ENCODE data around the gene HDAC9. TPM values are rescaled to one million over a fixed set of nuclear protein-coding genes. Genes with fewer than 3 reads are reported as not detected.

HDAC9 gene
- polyA plus RNA-seq, 3 donors, result 41.7 to 51.2 (median 44.2) TPM

- WGBS (ENCODE audit: insufficient coverage), result no CpG with 5 or more reads among the region's 2 CpGs
- no peak overlapping the region for H3K4me3 ChIP-seq (replicated peaks in 1 of 3; ENCODE audit: low read depth in 2 of 3, low read length in 3 of 3)
- TF ChIP-seq CTCF (IDR thresholded peaks at IDR 0.05), result no peak
- no peaks in the 10 kb centered on the region for H3K4me1 ChIP-seq (ENCODE audit: control insufficient read depth in 1 of 2, insufficient read depth in 2 of 2, low read length in 2 of 2)
- Mint-ChIP-seq H3K9me3 (peaks cover 7 to 13% (median 9%) of the 10 kb centered on the region in 7 donors), H3K4me1 (no peaks in the 10 kb centered on the region), H3K4me3 (no peak overlapping the region), H3K36me3 (no peaks in the 10 kb centered on the region), H3K27me3 (ENCODE audit: low read depth in 3 of 3) (peaks cover 0 to 1% (median 0%) of the 10 kb centered on the region in 3 donors), H3K27ac (no peak overlapping the region)
- peaks cover 7% of the 10 kb centered on the region in 2 donors for H3K9me3 ChIP-seq (replicated peaks in 1 of 2; ENCODE audit: control insufficient read depth in 1 of 2, insufficient read depth in 1 of 2, low read length in 2 of 2)
- H3K36me3 ChIP-seq (replicated peaks in 1 of 2; ENCODE audit: control insufficient read depth in 1 of 2, insufficient read depth in 2 of 2, low read length in 2 of 2), result no peaks in the 10 kb centered on the region
- intact Hi-C loops (cut with micrococcal nuclease), result no loop called here
- H3K9ac ChIP-seq (ENCODE audit: insufficient read depth, low read length, poor library complexity, severe bottlenecking), result no peak overlapping the region
- no peak for DNase-seq
- H3K79me2 ChIP-seq (ENCODE audit: insufficient read depth, low read length), result no peaks in the 10 kb centered on the region
- no peak overlapping the region for H3K4me2 ChIP-seq (replicated peaks; ENCODE audit: extremely low read depth, low read length, poor library complexity, severe bottlenecking)
- no peak overlapping the region for H3K27ac ChIP-seq (ENCODE audit: low read depth in 1 of 2, low read length in 2 of 2)
- H3K27me3 ChIP-seq (ENCODE audit: control insufficient read depth in 2 of 2, insufficient read depth in 2 of 2, low read length in 2 of 2), result no peaks in the 10 kb centered on the region
- H2AFZ ChIP-seq (ENCODE audit: insufficient read depth, low read depth, low read length, poor library complexity, severe bottlenecking), result no peak overlapping the region
- H4K20me1 ChIP-seq (ENCODE audit: insufficient read depth, low read length), result no peaks in the 10 kb centered on the region
Measured at GRCh38 chr7:18905316-18905943, 409.9 kb downstream of the HDAC9 start.

- Histone ChIP-seq H3K36me3 (replicated peaks in 1 of 2; ENCODE audit: control insufficient read depth in 1 of 2, insufficient read depth in 2 of 2, low read length in 2 of 2) (no peaks in the 10 kb centered on the region), H3K27ac (ENCODE audit: low read depth in 1 of 2, low read length in 2 of 2) (no peak overlapping the region), H3K4me1 (ENCODE audit: control insufficient read depth in 1 of 2, insufficient read depth in 2 of 2, low read length in 2 of 2) (no peaks in the 10 kb centered on the region), H3K4me3 (replicated peaks in 1 of 3; ENCODE audit: low read depth in 2 of 3, low read length in 3 of 3) (no peak overlapping the region), H3K27me3 (ENCODE audit: control insufficient read depth in 2 of 2, insufficient read depth in 2 of 2, low read length in 2 of 2) (no peaks in the 10 kb centered on the region), H3K79me2 (ENCODE audit: insufficient read depth, low read length) (no peaks in the 10 kb centered on the region), H4K20me1 (ENCODE audit: insufficient read depth, low read length) (no peaks in the 10 kb centered on the region), H2AFZ (ENCODE audit: insufficient read depth, low read depth, low read length, poor library complexity, severe bottlenecking) (no peak overlapping the region), H3K4me2 (replicated peaks; ENCODE audit: extremely low read depth, low read length, poor library complexity, severe bottlenecking) (no peak overlapping the region), H3K9ac (ENCODE audit: insufficient read depth, low read length, poor library complexity, severe bottlenecking) (no peak overlapping the region), H3K9me3 (replicated peaks in 1 of 2; ENCODE audit: control insufficient read depth in 1 of 2, insufficient read depth in 1 of 2, low read length in 2 of 2) (peaks cover 7 to 10% of the 10 kb centered on the region in 2 donors)
- no peak for DNase-seq
- no peak overlapping the region for H3K4me3 Mint-ChIP-seq
- no peaks in the 10 kb centered on the region for H3K4me1 Mint-ChIP-seq
- H3K36me3 Mint-ChIP-seq, result no peaks in the 10 kb centered on the region
- H3K9me3 Mint-ChIP-seq, result peaks cover 7 to 16% (median 13%) of the 10 kb centered on the region in 7 donors
- WGBS (ENCODE audit: insufficient coverage), result no CpG with 5 or more reads among the region's 2 CpGs
- intact Hi-C loops (cut with micrococcal nuclease), result no loop called here
- peaks cover 0 to 1% (median 0%) of the 10 kb centered on the region in 3 donors for H3K27me3 Mint-ChIP-seq (ENCODE audit: low read depth in 3 of 3)
- TF ChIP-seq CTCF (IDR thresholded peaks at IDR 0.05), result no peak
- peak overlapping the region in 1 of 7 donors; percentile 38 for H3K27ac Mint-ChIP-seq
Measured at GRCh38 chr7:18906901-18907300, 411.4 kb downstream of the HDAC9 start.
